ENCODE data around the gene PKP3.

Gene PKP3

GRCh38 chr11:446891-447290, 52.9 kb downstream of the PKP3 start:
- POLR2A ChIA-PET = interaction anchor here (0.6 kb wide), 1 partner anchor 12 kb away, joined by 3 read pairs; no protein-coding TSS in a partner anchor
- TF ChIP-seq, protein P1, sequence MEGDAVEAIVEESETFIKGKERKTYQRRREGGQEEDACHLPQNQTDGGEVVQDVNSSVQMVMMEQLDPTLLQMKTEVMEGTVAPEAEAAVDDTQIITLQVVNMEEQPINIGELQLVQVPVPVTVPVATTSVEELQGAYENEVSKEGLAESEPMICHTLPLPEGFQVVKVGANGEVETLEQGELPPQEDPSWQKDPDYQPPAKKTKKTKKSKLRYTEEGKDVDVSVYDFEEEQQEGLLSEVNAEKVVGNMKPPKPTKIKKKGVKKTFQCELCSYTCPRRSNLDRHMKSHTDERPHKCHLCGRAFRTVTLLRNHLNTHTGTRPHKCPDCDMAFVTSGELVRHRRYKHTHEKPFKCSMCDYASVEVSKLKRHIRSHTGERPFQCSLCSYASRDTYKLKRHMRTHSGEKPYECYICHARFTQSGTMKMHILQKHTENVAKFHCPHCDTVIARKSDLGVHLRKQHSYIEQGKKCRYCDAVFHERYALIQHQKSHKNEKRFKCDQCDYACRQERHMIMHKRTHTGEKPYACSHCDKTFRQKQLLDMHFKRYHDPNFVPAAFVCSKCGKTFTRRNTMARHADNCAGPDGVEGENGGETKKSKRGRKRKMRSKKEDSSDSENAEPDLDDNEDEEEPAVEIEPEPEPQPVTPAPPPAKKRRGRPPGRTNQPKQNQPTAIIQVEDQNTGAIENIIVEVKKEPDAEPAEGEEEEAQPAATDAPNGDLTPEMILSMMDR (IDR thresholded peaks at IDR 0.05; ENCODE audit: control extremely low read depth, extremely low read depth, low read depth, missing control alignments) = no peak
- no peak for DNase-seq (ENCODE audit: extremely low spot score)
- CTCF ChIA-PET = interaction anchor here (0.8 to 3.1 kb wide), 7 partner anchors 18 to 72 kb away, joined by 3 to 18 read pairs (median 11); no protein-coding TSS in a partner anchor

DNA sequence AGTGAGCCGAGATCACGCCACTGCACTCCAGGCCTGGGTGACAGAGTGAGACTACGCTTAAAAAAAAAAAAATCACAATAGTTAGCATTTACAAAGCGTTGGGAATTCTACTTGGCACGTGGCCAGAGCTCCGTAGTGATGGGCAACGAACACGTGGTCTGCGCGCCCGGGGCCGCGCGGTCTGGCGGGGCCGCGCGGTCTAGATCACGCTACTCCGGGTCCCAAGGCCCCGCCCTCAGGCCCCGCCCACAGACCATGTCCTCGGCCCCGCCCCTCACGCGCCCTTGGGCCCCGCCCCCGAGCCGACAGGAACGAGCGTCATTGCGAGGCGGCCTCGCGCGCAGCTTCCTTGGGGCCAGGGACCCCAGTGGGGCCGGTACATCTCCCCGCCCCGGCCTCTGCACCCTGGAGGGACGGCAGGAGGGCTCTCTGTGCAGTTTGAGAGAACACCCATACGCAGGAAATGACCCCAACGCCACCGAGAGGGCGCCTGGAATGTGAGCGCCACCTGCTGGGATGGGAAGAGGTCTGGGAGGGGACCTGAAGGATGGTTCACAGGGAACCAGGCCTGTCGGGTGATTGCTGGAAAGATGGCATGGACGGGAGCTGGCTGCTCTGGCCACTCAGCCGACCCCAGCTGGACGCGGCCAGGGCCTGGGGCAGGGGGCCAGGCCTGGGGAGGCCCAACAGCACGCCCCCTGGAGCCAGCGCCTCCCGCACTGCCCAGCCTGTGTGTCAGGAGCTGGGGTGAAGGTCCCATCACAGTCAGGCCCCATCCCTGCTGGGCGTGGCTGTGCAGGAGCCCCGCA, 54.1 kb downstream of the PKP3 start:
- ChIA-PET POLR2A (interaction anchor here (0.9 to 1.1 kb wide), 2 partner anchors 9 to 59 kb away, joined by 3 to 5 read pairs; partner anchors contain the start of gene RNH1), CTCF (interaction anchor here (0.7 to 3.1 kb wide), 35 partner anchors 8 to 278 kb away, joined by 3 to 18 read pairs (median 5); partner anchors contain the start of genes BET1L, RIC8A and RNH1)
- DNase-seq (ENCODE audit: extremely low spot score) = peak; percentile 96
- TF ChIP-seq, protein P1 (IDR thresholded peaks at IDR 0.05; ENCODE audit: control extremely low read depth, extremely low read depth, low read depth, missing control alignments) = peak; percentile 84

GRCh38 chr11:449889-450808, 56.1 kb downstream of the PKP3 start, which contains the start of gene PTDSS2:
Gene PTDSS2, plus strand, starts transcription at chr11:450279. Its CDS starts 177 bp downstream, at chr11:450456.
- TF ChIP-seq, protein P1 (IDR thresholded peaks at IDR 0.05; ENCODE audit: control extremely low read depth, extremely low read depth, low read depth, missing control alignments) = peak; percentile 0
- CTCF ChIA-PET = interaction anchor here (0.7 to 3.1 kb wide), 8 partner anchors 10 to 280 kb away, joined by 3 to 18 read pairs (median 6); partner anchors contain the start of gene RNH1
- POLR2A ChIA-PET = interaction anchor here (0.6 to 0.9 kb wide), 2 partner anchors 43 to 109 kb away, joined by 3 to 4 read pairs; no protein-coding TSS in a partner anchor
- DNase-seq (ENCODE audit: extremely low spot score) = peak; percentile 95

GRCh38 chr11:450809-451451, 56.9 kb downstream of the PKP3 start:
- TF ChIP-seq, protein P1 (IDR thresholded peaks at IDR 0.05; ENCODE audit: control extremely low read depth, extremely low read depth, low read depth, missing control alignments) = peak; percentile 45
- ChIA-PET CTCF (no interaction called here), POLR2A (no interaction called here)
- DNase-seq (ENCODE audit: extremely low spot score) = peak; percentile 51

DNA sequence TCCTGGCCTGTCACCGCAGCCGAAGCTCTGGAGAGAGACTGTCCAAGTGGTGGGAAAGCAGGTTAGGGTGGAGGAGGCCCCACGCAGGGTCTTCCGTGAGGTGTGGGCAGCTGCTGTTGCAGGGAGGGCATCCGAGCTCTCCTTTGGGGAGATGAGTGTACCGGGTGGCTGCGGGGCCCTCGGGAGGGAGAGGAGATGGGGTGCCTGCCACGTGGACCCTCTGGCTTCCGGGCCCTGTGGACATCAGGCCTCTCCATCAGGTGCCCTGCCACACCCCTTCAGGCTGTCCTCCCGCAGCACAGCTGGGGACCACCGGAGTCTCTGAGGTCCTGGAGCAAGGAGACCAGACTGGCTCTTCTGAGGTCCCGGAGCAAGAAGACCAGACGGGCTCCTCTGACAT, 57.7 kb downstream of the PKP3 start:
- CTCF ChIA-PET = no interaction called here
- POLR2A ChIA-PET = no interaction called here
- no peak for DNase-seq (ENCODE audit: extremely low spot score)
- TF ChIP-seq, protein P1 (IDR thresholded peaks at IDR 0.05; ENCODE audit: control extremely low read depth, extremely low read depth, low read depth, missing control alignments) = no peak

Data from GM10248 (cell line).